NCI-H510A (cell line): ENCODE data around the gene GAREM1.

Experiments used
- DNase-seq: peaks from one replicate; lab custom pipeline; 2025; lab: John Stamatoyannopoulos, UW

The GAREM1 gene

DNA sequence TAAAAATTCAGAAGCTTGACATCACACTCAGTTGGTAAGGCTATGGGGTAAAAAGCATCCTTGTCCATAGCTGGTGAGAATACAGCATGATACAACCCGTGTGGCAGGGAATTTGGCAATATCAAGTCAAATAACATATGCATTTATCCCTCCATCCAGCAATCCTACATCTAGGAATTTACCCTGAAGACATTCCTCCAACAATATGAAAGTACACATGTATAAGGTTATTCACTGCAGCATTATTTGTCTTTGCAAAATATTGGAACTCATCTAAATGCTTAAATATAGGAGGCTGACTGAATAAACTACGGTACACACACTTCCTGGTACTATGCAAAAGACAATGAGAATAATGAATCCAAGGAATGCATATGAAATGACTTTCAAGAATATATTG is 179.9 kb downstream of the GAREM1 start:
- no peak for DNase-seq

DNA sequence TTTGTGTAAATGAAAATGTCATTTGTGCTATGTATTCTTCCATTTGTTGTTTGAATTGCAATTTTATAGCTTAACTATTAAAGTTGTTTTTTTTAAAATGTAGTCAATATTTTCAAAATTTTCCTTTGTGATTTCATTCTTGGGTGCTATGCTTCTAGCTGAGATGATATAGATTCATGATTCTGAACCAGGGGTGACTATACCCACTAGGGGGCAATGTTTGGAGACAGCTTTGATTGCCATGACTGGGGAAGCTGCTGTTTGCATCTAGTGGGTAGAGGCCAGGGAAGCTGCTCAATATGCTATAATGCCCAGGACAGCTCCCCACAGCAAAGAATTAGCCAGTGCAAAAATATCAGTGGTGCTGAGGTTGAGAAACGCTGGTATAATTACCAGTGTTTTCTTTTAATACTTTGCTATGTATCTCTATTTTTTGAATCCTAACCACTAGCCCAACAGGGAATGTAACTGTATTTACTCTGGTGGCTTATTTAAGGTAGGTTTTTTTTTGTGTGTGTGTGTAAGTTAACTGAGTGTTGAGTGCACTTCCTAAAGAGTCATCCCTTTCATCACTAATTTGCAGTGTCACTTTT is 181.1 kb downstream of the GAREM1 start:
- DNase-seq = peak; percentile 76

DNA sequence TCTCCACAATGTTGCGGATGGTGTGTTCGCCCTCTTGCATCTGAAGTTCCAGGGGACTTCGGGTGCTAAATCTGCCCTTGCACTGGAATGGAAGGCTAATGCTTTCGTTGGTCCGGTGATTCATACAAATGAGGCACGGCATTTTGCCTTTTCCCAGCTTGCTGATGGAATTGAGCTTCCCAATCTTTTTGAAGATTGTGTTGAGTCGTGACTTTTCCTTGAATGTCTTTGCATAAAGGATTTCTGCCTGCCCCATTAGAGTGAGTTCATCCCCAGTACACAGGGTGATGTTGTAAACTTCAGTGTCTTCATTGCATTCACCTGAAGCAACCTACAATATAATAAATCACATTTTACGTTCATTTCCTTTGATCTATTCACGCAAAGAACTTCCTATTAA is 182.8 kb downstream of the GAREM1 start:
- no peak for DNase-seq

DNA sequence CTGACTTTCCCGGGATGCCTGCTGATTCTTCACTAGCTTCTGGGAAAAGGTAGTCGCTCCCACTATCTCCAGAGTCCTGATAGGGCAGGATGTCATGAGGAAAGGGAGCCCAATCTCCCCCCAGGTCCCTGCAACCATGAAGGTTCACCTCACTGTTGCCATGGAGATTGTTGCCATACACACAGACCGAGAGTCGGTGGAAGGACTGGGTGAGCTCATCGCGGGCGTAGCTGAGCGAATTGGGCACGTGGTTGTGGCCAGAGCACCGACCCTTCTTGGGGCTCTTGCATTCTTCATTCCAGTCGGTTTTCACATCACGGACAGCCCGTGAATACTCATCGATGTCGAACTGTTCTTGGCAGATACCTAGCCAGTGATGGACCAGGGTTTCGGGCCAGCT is 183.4 kb downstream of the GAREM1 start:
- no peak for DNase-seq

GRCh38 chr18:32286749-32287148 is 183.9 kb downstream of the GAREM1 start:
- DNase-seq = no peak

DNA sequence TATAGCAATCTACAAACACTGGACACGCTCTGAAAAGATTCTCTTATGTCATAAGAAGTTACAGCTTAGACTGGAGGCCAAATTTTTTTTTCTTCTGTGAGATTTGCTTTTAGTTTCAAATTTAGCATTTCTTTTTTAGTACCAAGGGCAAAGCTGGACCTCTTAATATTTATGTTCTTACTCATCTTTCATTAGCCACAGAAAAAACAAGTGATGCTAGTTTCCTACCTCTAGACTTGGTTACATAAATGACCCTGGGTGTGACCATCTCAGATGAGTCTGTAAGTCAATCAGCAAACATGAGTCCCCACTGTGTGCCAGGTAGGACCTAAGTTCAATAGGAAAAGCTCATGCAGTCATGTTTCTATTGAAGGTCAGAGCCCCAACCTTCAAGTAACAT is 186.4 kb downstream of the GAREM1 start:
- DNase-seq = no peak

GRCh38 chr18:32280911-32281310 is 189.8 kb downstream of the GAREM1 start:
- DNase-seq = no peak

DNA sequence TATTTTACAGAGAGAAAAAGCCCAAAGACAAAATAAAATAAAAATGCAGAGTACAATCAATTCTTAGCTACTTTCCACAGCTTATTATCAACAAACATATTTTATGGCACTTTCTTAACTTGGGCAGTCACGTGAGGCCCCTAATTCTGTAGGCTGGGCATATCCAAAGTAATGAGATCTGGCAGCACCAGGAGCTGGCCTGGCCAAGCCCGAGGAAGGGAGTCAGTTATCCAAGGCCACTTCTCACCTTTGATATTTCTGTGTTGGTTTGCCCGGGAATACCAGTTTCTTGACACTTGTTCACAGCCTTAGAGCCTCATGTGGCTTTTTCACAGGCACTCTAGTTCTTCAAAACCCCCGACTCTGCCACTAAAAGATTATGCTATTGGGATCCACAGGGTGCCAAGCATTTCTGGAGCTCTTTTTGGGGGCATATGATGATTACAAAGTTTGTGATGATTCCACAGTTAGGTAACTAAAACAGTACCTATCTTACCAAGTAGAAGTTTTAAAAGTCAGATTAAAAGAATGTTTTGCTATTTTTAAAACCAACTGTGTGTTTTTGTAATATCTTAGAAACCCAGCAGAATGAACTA is 190.4 kb downstream of the GAREM1 start:
- DNase-seq = no peak

DNA sequence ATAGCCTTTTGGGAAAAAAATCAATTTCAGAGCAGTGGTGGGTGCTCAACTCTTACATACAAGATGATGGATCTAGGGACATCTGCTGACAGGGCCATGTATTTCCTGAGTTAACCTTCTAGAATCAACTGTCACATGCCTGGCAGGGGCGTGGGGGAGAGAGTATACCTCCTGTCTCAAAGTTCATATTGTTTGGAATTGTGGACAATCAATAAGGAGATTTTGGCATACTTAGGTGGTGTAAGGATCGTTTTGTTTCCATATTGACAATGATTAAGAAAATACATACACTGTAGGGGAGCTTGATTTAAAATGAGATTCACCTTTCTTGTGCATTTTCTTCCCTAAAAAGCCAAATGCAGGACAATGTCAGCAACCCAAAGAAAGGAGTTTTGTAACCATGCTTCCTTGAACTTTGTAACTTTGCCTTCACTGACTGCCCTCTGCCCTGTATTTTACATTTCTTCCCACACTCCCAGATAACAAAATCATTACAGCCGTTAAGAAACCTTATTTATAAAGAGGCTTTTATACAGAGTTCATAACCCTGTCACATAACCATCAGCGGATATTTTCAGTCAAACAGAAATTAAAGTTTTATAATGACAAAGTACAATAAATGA is 192.4 kb downstream of the GAREM1 start:
- no peak for DNase-seq

DNA sequence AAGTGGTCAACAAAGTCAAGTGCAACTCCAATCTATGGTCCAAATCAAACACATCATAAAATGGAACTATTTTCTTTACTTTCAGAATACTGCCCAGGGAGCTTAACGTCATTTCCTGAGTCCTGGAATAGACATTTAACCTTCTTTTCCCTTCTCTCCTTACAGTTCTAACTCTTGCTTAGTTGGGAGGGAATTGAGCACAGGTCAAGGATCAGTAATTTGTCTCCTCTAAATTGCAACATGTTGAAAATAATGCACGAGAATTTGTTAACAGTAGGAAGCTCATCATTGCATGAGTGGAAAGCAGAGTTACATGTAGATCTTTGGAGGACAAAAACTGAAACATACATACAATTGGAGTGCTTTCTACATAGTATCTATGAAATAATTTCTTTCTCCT is 193.1 kb downstream of the GAREM1 start:
- no peak for DNase-seq

DNA sequence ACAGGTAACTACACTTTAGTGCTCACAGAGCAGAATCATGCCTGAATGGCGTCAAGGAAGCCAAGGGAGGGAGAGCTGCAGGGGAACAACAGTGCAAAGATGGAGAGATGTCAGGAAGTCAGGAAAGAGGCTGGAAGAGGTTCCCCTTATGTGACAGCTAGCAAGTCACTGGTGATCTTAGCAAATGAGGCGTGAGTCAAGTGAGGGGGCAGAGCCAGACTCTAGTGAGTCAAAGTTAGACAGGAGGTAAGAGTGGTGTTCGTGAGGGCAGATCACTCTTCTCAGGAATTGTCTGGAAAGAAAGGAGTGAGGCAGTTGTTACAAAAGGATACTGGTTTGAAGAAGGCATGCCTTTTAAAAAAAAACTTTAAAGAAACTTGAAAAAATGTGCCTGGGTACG is 193.8 kb downstream of the GAREM1 start:
- no peak for DNase-seq

GRCh38 chr18:32276256-32276655 is 194.4 kb downstream of the GAREM1 start:
- DNase-seq = no peak

- no peak for DNase-seq
These were observed 195.5 kb downstream of the GAREM1 start for GRCh38 chr18:32275221-32275620.

DNA sequence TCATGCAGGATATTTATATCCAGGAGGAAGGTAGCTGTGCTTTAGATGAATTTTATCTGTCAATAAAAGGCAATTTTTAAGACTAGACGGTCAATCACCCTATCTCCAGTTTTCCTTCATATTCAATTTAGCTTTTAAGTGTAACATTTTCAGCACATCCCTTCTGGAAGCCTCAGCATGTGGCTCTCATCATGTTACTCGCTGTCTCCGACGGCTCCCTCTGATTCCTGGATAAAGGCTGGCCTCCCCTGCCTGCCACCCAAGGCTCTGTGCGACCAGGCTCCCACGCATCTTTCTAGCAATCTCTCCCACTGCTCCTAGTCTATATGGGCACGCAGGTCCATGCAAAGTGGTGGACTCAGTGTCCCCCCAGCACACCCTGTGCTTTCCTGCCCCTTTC is 196.4 kb downstream of the GAREM1 start:
- DNase-seq = no peak

GRCh38 chr18:32271672-32272208 is 198.9 kb downstream of the GAREM1 start:
- no peak for DNase-seq

DNA sequence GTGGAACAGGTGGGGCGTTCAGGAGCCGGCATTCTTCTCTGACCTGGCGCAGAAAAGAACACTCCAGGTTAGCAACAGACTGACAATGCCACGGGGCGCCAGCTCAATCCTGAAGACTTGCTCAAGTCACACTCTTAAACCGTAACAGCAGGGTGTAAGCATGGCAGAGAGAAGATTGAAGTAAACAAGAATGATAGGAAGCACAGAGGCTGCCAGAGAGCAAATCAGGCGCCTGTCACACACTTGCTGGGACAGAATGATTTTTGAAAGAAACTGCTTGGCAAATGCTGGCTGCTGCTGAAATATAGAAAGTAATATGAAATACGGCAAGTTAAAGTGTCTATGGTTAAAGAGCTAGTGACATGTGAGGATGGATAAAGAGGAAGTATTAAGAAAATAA is 200.3 kb downstream of the GAREM1 start:
- no peak for DNase-seq

DNA sequence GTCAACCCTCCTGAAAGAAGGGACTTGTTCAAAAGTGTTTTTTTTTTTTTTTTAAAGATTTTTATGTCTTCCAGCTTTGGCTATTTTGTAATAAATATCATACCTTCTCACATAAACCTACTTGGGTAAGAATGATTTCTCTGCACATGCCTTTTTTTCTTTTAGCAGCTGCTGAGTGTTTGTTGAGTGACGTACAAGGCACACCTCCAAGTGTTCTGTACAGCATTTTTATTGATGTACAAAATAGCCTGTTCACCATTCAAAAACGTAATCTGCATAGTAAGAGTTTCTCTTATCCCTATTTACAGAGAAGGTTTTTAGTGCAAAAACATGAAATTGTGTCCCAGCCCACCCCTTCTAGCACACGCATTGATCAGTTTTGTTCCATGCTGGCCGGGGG is 203.2 kb downstream of the GAREM1 start:
- no peak for DNase-seq

DNA sequence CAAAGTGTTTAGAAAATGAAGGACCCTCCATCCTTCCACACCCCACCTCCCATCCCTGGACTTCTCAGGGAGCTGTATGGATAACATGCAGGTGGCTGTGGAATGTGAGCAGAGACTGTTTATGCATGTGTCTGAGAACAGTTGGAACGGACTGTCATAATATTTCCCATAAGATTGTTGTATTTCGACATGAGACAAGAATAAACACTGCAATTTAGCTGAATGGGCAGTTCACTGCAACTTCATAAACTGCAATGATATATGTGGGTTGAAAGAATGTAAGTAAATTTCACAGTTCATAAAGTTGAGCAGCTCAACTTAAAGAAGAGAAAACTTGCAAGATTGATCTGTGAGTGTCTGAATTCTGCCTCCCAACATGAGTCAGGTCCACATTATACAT is 206.3 kb downstream of the GAREM1 start:
- DNase-seq = no peak

GRCh38 chr18:32262092-32262491 is 208.6 kb downstream of the GAREM1 start:
- DNase-seq = no peak

- DNase-seq = no peak
These were observed 209.7 kb downstream of the GAREM1 start for GRCh38 chr18:32261003-32261402.

- no peak for DNase-seq
These were observed 211.1 kb downstream of the GAREM1 start for GRCh38 chr18:32259553-32259952.

GRCh38 chr18:32258558-32259204 is 212.0 kb downstream of the GAREM1 start:
- DNase-seq = no peak

DNA sequence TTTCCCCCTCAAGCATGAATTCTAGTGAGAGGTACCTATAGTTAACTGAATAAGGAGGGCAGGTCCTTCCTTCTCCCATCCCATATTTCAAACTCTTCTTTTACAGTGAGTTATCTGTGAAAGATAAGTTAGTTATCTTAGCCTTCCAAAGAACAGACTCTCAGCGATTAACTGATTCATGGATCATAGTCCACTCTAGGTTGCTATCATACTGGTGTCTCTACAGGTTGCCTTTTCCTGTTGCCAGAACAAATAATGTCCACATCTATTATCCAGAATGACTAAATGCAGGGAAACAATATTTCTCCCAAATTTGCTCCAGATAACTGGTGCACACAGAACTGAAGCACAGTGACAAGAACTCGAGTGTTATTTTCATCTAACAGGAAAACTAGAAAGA is 212.5 kb downstream of the GAREM1 start:
- DNase-seq = no peak
